B cell (primary cell): ENCODE data around the gene ZCCHC24. TPM values are rescaled to one million over a fixed set of nuclear protein-coding genes. Genes with fewer than 3 reads are reported as not detected.

Experiments
- ATAC-seq: fragments of 200-7000 bp; cut with Tn5 transposase; one replicate; pipeline ENCODE4 v1.10.0; 2021; ENCODE audit warnings: low read depth, mild to moderate bottlenecking, moderate number of reproducible peaks, moderate library complexity
- CTCF ChIA-PET: fragments of 350-600 bp; sonication (Branson Sonifier 250); formaldehyde crosslinking; loops from one replicate; lab custom pipeline; 2021; ENCODE audit warnings: antibody characterized with exemption, inconsistent platforms; lab: Charles Lee
- POLR2A ChIA-PET: fragments of 350-600 bp; sonication (Branson Sonifier 250); formaldehyde crosslinking; loops from one replicate; lab custom pipeline; 2021; ENCODE audit warnings: antibody characterized with exemption; lab: Charles Lee
- DNase-seq: peaks from one replicate; pipeline ENCODE4 v3.0.0; 2013
- H2AFZ ChIP-seq: 2 replicates; pipeline ENCODE4 v1.6.1; 2012; ENCODE audit warnings: mild to moderate bottlenecking, low read depth, low read length; ENCODE audit not compliant: insufficient read depth, poor library complexity, severe bottlenecking
- H3K27ac ChIP-seq, 2 donors: 1 replicate in 1 of 2; 2 replicates in 1 of 2; pipeline ENCODE4 v1.5.1; 2012 to 2013; ENCODE audit warnings: low read length in 2 of 2, mild to moderate bottlenecking in 2 of 2, moderate library complexity in 1 of 2
- H3K27me3 ChIP-seq, 4 experiments: fragments of 200-600 bp in 1 of 4; sonication (generic) in 1 of 4; replicated peaks in 1 of 4; 1 replicate in 2 of 4; 2 replicates in 2 of 4; pipeline versions ENCODE4 v1.6.1 to v1.7.0; 2013 to 2016; ENCODE audit warnings: low read length in 3 of 4, mild to moderate bottlenecking in 2 of 4, mixed read lengths in 1 of 4, moderate library complexity in 1 of 4; ENCODE audit not compliant: insufficient read depth in 4 of 4, control insufficient read depth in 3 of 4; ENCODE audit errors: control extremely low read depth in 1 of 4
- H3K36me3 ChIP-seq, 2 experiments: replicated peaks in 1 of 2; 1 replicate in 1 of 2; 2 replicates in 1 of 2; pipeline versions ENCODE4 v1.6.1 to v1.7.1; 2013; ENCODE audit warnings: low read length in 1 of 2; ENCODE audit not compliant: insufficient read depth in 2 of 2, control insufficient read depth in 1 of 2; ENCODE audit errors: control extremely low read depth in 1 of 2, extremely low read depth in 1 of 2
- H3K4me1 ChIP-seq, 2 donors: fragments of 200-600 bp in 1 of 2; sonication (generic) in 1 of 2; 1 replicate in 1 of 2; 2 replicates in 1 of 2; pipeline versions ENCODE4 v1.5.1 to v1.6.1; 2013 to 2017; ENCODE audit warnings: low read length in 2 of 2; ENCODE audit not compliant: control insufficient read depth in 2 of 2, insufficient read depth in 2 of 2
- H3K4me2 ChIP-seq: replicated peaks from 2 replicates; pipeline ENCODE3; 2012; ENCODE audit warnings: mild to moderate bottlenecking, low read depth, low read length; ENCODE audit not compliant: poor library complexity, severe bottlenecking
- H3K4me3 ChIP-seq, 5 experiments: fragments of 200-600 bp in 1 of 5; sonication (generic) in 1 of 5; 1 replicate in 3 of 5; 2 replicates in 2 of 5; pipeline versions ENCODE4 v1.5.1 to v1.7.0; 2011 to 2016; ENCODE audit warnings: low read length in 4 of 5, mild to moderate bottlenecking in 4 of 5, low read depth in 2 of 5, control low read depth in 1 of 5, moderate library complexity in 1 of 5; ENCODE audit not compliant: insufficient read depth in 1 of 5; ENCODE audit errors: control extremely low read depth in 1 of 5, extremely low read depth in 1 of 5
- H3K79me2 ChIP-seq: fragments of 200-600 bp; sonication (generic); one replicate; pipeline ENCODE4 v1.6.0; 2016; ENCODE audit warnings: low read length; ENCODE audit not compliant: control insufficient read depth, insufficient read depth
- H3K9ac ChIP-seq: fragments of 200-600 bp; sonication (generic); 2 replicates; pipeline ENCODE4 v1.6.1; 2017; ENCODE audit warnings: mild to moderate bottlenecking, low read length, moderate library complexity
- H3K9me3 ChIP-seq, 3 donors: one replicate each; pipeline versions ENCODE4 v1.6.1 to v1.7.1; 2013; ENCODE audit warnings: low read length in 2 of 3; ENCODE audit not compliant: control insufficient read depth in 2 of 3, insufficient read depth in 1 of 3; ENCODE audit errors: control extremely low read depth in 1 of 3
- H4K20me1 ChIP-seq: 2 replicates; pipeline ENCODE4 v1.6.0; 2012; ENCODE audit warnings: mild to moderate bottlenecking, low read length; ENCODE audit not compliant: insufficient read depth, control insufficient read depth, poor library complexity, severe bottlenecking
- H3K27ac Mint-ChIP-seq: one replicate; pipeline ENCODE4 v1.8.0; 2021; ENCODE audit warnings: mixed read lengths
- H3K27me3 Mint-ChIP-seq: one replicate; pipeline ENCODE4 v1.8.0; 2021; ENCODE audit warnings: mixed read lengths
- H3K4me1 Mint-ChIP-seq: one replicate; pipeline ENCODE4 v1.8.0; 2021; ENCODE audit warnings: mixed read lengths
- H3K4me3 Mint-ChIP-seq: one replicate; pipeline ENCODE4 v1.8.0; 2021; ENCODE audit warnings: mixed read lengths
- H3K9me3 Mint-ChIP-seq: one replicate; pipeline ENCODE4 v1.8.0; 2022; ENCODE audit warnings: mixed read lengths; ENCODE audit not compliant: insufficient read depth
- CTCF ChIP-seq: fragments of 200-600 bp; IDR thresholded peaks from one replicate; pipeline ENCODE4 v1.8.0; 2022; ENCODE audit warnings: antibody characterized with exemption, mild to moderate bottlenecking
- EZH2 ChIP-seq: IDR thresholded peaks from 2 replicates; pipeline ENCODE4 v1.6.1; 2012; ENCODE audit warnings: borderline replicate concordance, low read depth, mild to moderate bottlenecking, moderate library complexity, low read length; ENCODE audit not compliant: insufficient read depth, poor library complexity, severe bottlenecking
- WGBS: methylation state at CpG from one replicate; pipeline ENCODE4 v1.1.5; 2013; ENCODE audit warnings: missing lambda C conversion rate; ENCODE audit not compliant: insufficient coverage; 5-methylcytosine and 5-hydroxymethylcytosine counted together
- intact Hi-C: fragments of 100-400 bp; cut with micrococcal nuclease; formaldehyde crosslinking; loops from one replicate; pipeline ENCODE4 v1.10.0; 2022
- polyA plus RNA-seq: library from polyadenylated mRNA; depleted of rRNA; stranded (reverse); fragments of >200 nt; gene quantifications from 2 replicates; pipeline ENCODE4 v1.2.3, GENCODE V29; 2012
- total RNA-seq, 2 donors: library from RNA; stranded (reverse); fragments of 120-200 nt in 1 of 2; gene quantifications; 1 replicate in 1 of 2; 2 replicates in 1 of 2; pipeline versions ENCODE4 v1.2.3 to v1.2.4, GENCODE V29; 2013 to 2022

The ZCCHC24 gene
- total and polyA plus RNA-seq, 2 donors (not counting 1 experiment from before 2014, with no cell fraction given): 0.34 to 2.3 TPM

- Mint-ChIP-seq H3K4me3 (no peak overlapping the region), H3K4me1 (no peaks in the 10 kb centered on the region), H3K27ac (no peak overlapping the region), H3K27me3 (no peaks in the 10 kb centered on the region), H3K9me3 (no peaks in the 10 kb centered on the region)
- H3K4me2 ChIP-seq: no peak overlapping the region
- H3K27ac ChIP-seq: no peak overlapping the region
- H3K36me3 ChIP-seq: no peaks in the 10 kb centered on the region
- POLR2A ChIA-PET: no interaction called here
- no peaks in the 10 kb centered on the region for H3K4me1 ChIP-seq
- ATAC-seq (no peak), DNase-seq (no peak)
- CTCF ChIA-PET: no interaction called here
- 80% methylated on average over 6 of the region's 8 CpGs for WGBS
- H4K20me1 ChIP-seq: no peaks in the 10 kb centered on the region
- intact Hi-C loops: no loop called here
- no peak overlapping the region for H3K4me3 ChIP-seq
- TF ChIP-seq CTCF (no peak), EZH2 (no peak)
- H2AFZ ChIP-seq: no peak overlapping the region
- H3K9ac ChIP-seq: no peak overlapping the region
- H3K79me2 ChIP-seq: no peaks in the 10 kb centered on the region
- H3K27me3 ChIP-seq: peaks cover 0 to 4% (median 0%) of the 10 kb centered on the region in 4 experiments
- no peaks in the 10 kb centered on the region for H3K9me3 ChIP-seq
These were observed 39.4 kb downstream of the ZCCHC24 start for GRCh38 chr10:79405995-79406515.

GRCh38 chr10:79405221-79405994 lies 40.0 kb downstream of the ZCCHC24 start:
- Mint-ChIP-seq H3K4me3 (no peak overlapping the region), H3K9me3 (no peaks in the 10 kb centered on the region), H3K27ac (no peak overlapping the region), H3K4me1 (no peaks in the 10 kb centered on the region), H3K27me3 (no peaks in the 10 kb centered on the region)
- no peak overlapping the region for H3K27ac ChIP-seq
- 71% methylated on average over 12 of the region's 13 CpGs for WGBS
- no peaks in the 10 kb centered on the region for H3K79me2 ChIP-seq
- no peak overlapping the region for H3K4me3 ChIP-seq
- intact Hi-C loops: no loop called here
- no peak overlapping the region for H3K9ac ChIP-seq
- ChIA-PET CTCF (no interaction called here), POLR2A (no interaction called here)
- H3K27me3 ChIP-seq: peaks cover 0 to 4% (median 0%) of the 10 kb centered on the region in 4 experiments
- H4K20me1 ChIP-seq: no peaks in the 10 kb centered on the region
- no peak for ATAC-seq
- no peak for DNase-seq
- no peaks in the 10 kb centered on the region for H3K36me3 ChIP-seq
- no peaks in the 10 kb centered on the region for H3K4me1 ChIP-seq
- no peaks in the 10 kb centered on the region for H3K9me3 ChIP-seq
- TF ChIP-seq EZH2 (no peak), CTCF (no peak)
- H3K4me2 ChIP-seq: no peak overlapping the region
- no peak overlapping the region for H2AFZ ChIP-seq
